T-cell (primary cell): ENCODE measurements around the gene ARL4A. TPM values are rescaled to one million over a fixed set of nuclear protein-coding genes. Genes with fewer than 3 reads are reported as not detected.

Experiments
- ATAC-seq, 4 experiments: fragments of 200-7000 bp in 3 of 4; fragments of 150-1000 bp in 1 of 4; cut with Tn5 transposase; replicated peaks in 1 of 4; 1 replicate in 3 of 4; 2 replicates in 1 of 4; pipeline ENCODE4 v1.10.0; 2021; ENCODE audit warnings: moderate library complexity in 3 of 4, mild to moderate bottlenecking in 2 of 4, moderate number of reproducible peaks in 1 of 4
- CTCF ChIA-PET, 2 donors: fragments of 300-600 bp; sonication (Branson Sonifier 250); formaldehyde crosslinking; loops; one replicate each; lab custom pipeline; 2022; ENCODE audit warnings: antibody characterized with exemption in 2 of 2; lab: Charles Lee
- POLR2A ChIA-PET, 2 donors: fragments of 300-600 bp; sonication (Branson Sonifier 250); formaldehyde crosslinking; loops; one replicate each; lab custom pipeline; 2022; ENCODE audit warnings: antibody characterized with exemption in 2 of 2; lab: Charles Lee
- DNase-seq, 35 experiments: peaks; one replicate each; pipeline versions ENCODE4 v3.0.0 to v3.0.0-alpha.2; 2013 to 2023
- H3K27ac ChIP-seq: one replicate; pipeline ENCODE4 v1.5.1; 2013; ENCODE audit warnings: low read length
- H3K27me3 ChIP-seq, 2 experiments: replicated peaks in 1 of 2; 1 replicate in 1 of 2; 2 replicates in 1 of 2; pipeline versions ENCODE4 v1.6.1 to v1.7.0; 2013; ENCODE audit warnings: low read length in 1 of 2, mixed read lengths in 1 of 2; ENCODE audit not compliant: control insufficient read depth in 2 of 2, insufficient read depth in 2 of 2; ENCODE audit errors: extremely low read depth in 1 of 2
- H3K36me3 ChIP-seq, 2 donors: 1 replicate in 1 of 2; 2 replicates in 1 of 2; pipeline versions ENCODE4 v1.6.1 to v1.7.0; 2013; ENCODE audit warnings: low read length in 1 of 2; ENCODE audit not compliant: control insufficient read depth in 2 of 2, insufficient read depth in 1 of 2; ENCODE audit errors: extremely low read depth in 1 of 2
- H3K4me1 ChIP-seq, 2 experiments: 1 replicate in 1 of 2; 2 replicates in 1 of 2; pipeline versions ENCODE4 v1.6.1 to v1.7.0; 2013; ENCODE audit warnings: low read length in 2 of 2, mixed read lengths in 1 of 2; ENCODE audit not compliant: insufficient read depth in 2 of 2, control insufficient read depth in 1 of 2; ENCODE audit errors: extremely low read depth in 1 of 2
- H3K4me3 ChIP-seq, 2 donors: 1 replicate in 1 of 2; 2 replicates in 1 of 2; pipeline versions ENCODE4 v1.5.1 to v1.7.0; 2013; ENCODE audit warnings: mild to moderate bottlenecking in 2 of 2, low read length in 1 of 2, moderate library complexity in 1 of 2; ENCODE audit not compliant: control insufficient read depth in 1 of 2; ENCODE audit errors: extremely low read depth in 1 of 2
- H3K9me3 ChIP-seq: 2 replicates; pipeline ENCODE4 v1.7.0; 2013
- H3K27ac Mint-ChIP-seq, 2 donors: one replicate each; pipeline ENCODE4 v1.8.0; 2020 to 2021; ENCODE audit warnings: mild to moderate bottlenecking in 2 of 2, mixed read lengths in 2 of 2
- H3K27me3 Mint-ChIP-seq, 2 donors: one replicate each; pipeline ENCODE4 v1.8.0; 2021 to 2022; ENCODE audit warnings: mixed read lengths in 2 of 2
- H3K36me3 Mint-ChIP-seq: one replicate; pipeline ENCODE4 v1.8.0; 2021; ENCODE audit warnings: mixed read lengths
- H3K4me1 Mint-ChIP-seq, 3 donors: one replicate each; pipeline ENCODE4 v1.8.0; 2020 to 2022; ENCODE audit warnings: mixed read lengths in 3 of 3, mild to moderate bottlenecking in 1 of 3
- H3K4me3 Mint-ChIP-seq, 3 donors: one replicate each; pipeline ENCODE4 v1.8.0; 2020 to 2022; ENCODE audit warnings: mild to moderate bottlenecking in 3 of 3, mixed read lengths in 3 of 3, moderate library complexity in 3 of 3
- H3K9me3 Mint-ChIP-seq, 3 donors: one replicate each; pipeline ENCODE4 v1.8.0; 2020 to 2022; ENCODE audit warnings: mixed read lengths in 3 of 3
- WGBS: methylation state at CpG from one replicate; pipeline ENCODE4 v1.1.5; 2013; ENCODE audit warnings: missing lambda C conversion rate; ENCODE audit not compliant: insufficient coverage; 5-methylcytosine and 5-hydroxymethylcytosine counted together
- total RNA-seq, 35 experiments: library from RNA in 6 of 35; stranded (reverse) in 6 of 35; fragments of 120-200 nt in 1 of 35; gene quantifications; one replicate each; pipeline versions ENCODE4 v1.2.1 to v1.2.4 and lab custom pipeline; 2013 to 2026

The ARL4A gene
- total RNA-seq, 5 donors from 2014 or later (not counting 1 experiment from before 2014, with no cell fraction given) = 7.0 to 98.2 (median 13.6) TPM

- Histone ChIP-seq H3K36me3 (no peaks in the 10 kb centered on the region), H3K9me3 (no peaks in the 10 kb centered on the region), H3K27ac (no peak overlapping the region), H3K4me3 (no peak overlapping the region), H3K4me1 (peaks cover 8 to 13% of the 10 kb centered on the region in 2 experiments), H3K27me3 (no peaks in the 10 kb centered on the region)
- Mint-ChIP-seq H3K4me1 (peaks cover 9 to 36% (median 21%) of the 10 kb centered on the region in 3 donors), H3K4me3 (no peak overlapping the region), H3K36me3 (no peaks in the 10 kb centered on the region), H3K9me3 (no peaks in the 10 kb centered on the region), H3K27ac (no peak overlapping the region), H3K27me3 (no peaks in the 10 kb centered on the region)
- ATAC-seq (no peak), DNase-seq (no peak)
- ChIA-PET CTCF (interaction anchor here in 1 of 2 donors (0.5 kb wide), 2 partner anchors 31 to 39 kb away, joined by 3 to 4 read pairs; no protein-coding TSS in a partner anchor), POLR2A (no interaction called here)
- WGBS = 100% methylated on average over 1 of the region's 3 CpGs
Measured at GRCh38 chr7:12716722-12717121, 29.3 kb downstream of the ARL4A start.

- DNase-seq (no peak), ATAC-seq (no peak)
- Mint-ChIP-seq H3K4me1 (peaks cover 9 to 45% (median 27%) of the 10 kb centered on the region in 3 donors), H3K9me3 (no peaks in the 10 kb centered on the region), H3K36me3 (no peaks in the 10 kb centered on the region), H3K27me3 (no peaks in the 10 kb centered on the region), H3K4me3 (no peak overlapping the region), H3K27ac (peak overlapping the region in 1 of 2 donors; percentile 34)
- no peaks in the 10 kb centered on the region for H3K9me3 ChIP-seq
- ChIA-PET POLR2A (interaction anchor here in 1 of 2 donors (0.6 kb wide), 1 partner anchor 25 kb away, joined by 3 read pairs; no protein-coding TSS in a partner anchor), CTCF (no interaction called here)
- H3K27me3 ChIP-seq = no peaks in the 10 kb centered on the region
- no peak overlapping the region for H3K4me3 ChIP-seq
- no peak overlapping the region for H3K27ac ChIP-seq
- no peaks in the 10 kb centered on the region for H3K36me3 ChIP-seq
- 100% methylated on average over 1 of the region's 5 CpGs for WGBS
- H3K4me1 ChIP-seq = peaks cover 8 to 13% of the 10 kb centered on the region in 2 experiments
Measured at GRCh38 chr7:12719141-12719919, 31.9 kb downstream of the ARL4A start.

GRCh38 chr7:12719981-12720865 is 32.8 kb downstream of the ARL4A start:
- ChIA-PET POLR2A (interaction anchor here in 1 of 2 donors (0.6 kb wide), 1 partner anchor 24 kb away, joined by 3 read pairs; no protein-coding TSS in a partner anchor), CTCF (no interaction called here)
- Histone ChIP-seq H3K36me3 (no peaks in the 10 kb centered on the region), H3K4me3 (no peak overlapping the region), H3K4me1 (peaks cover 8 to 12% of the 10 kb centered on the region in 2 experiments), H3K9me3 (no peaks in the 10 kb centered on the region), H3K27ac (no peak overlapping the region), H3K27me3 (no peaks in the 10 kb centered on the region)
- no peaks in the 10 kb centered on the region for H3K9me3 Mint-ChIP-seq
- no peaks in the 10 kb centered on the region for H3K27me3 Mint-ChIP-seq
- no peak for ATAC-seq
- peak overlapping the region in 1 of 2 donors; percentile 64 for H3K27ac Mint-ChIP-seq
- 100% methylated on average over 3 of the region's 17 CpGs for WGBS
- DNase-seq = no peak
- no peaks in the 10 kb centered on the region for H3K36me3 Mint-ChIP-seq
- H3K4me3 Mint-ChIP-seq = no peak overlapping the region
- peaks cover 8 to 41% (median 25%) of the 10 kb centered on the region in 3 donors for H3K4me1 Mint-ChIP-seq

GRCh38 chr7:12721286-12721830 is 33.9 kb downstream of the ARL4A start:
- H3K27ac ChIP-seq = no peak overlapping the region
- no peaks in the 10 kb centered on the region for H3K9me3 Mint-ChIP-seq
- CTCF ChIA-PET = no interaction called here

GRCh38 chr7:12722136-12722535 is 34.7 kb downstream of the ARL4A start:
- CTCF ChIA-PET = interaction anchor here in 1 of 2 donors (0.5 kb wide), 1 partner anchor 23 kb away, joined by 5 read pairs; no protein-coding TSS in a partner anchor
- H3K27me3 ChIP-seq = no peaks in the 10 kb centered on the region
- no peaks in the 10 kb centered on the region for H3K4me1 ChIP-seq
- no peak for DNase-seq
- H3K9me3 ChIP-seq = no peaks in the 10 kb centered on the region
- no peaks in the 10 kb centered on the region for H3K36me3 Mint-ChIP-seq
- no CpG with 5 or more reads among the region's 2 CpGs for WGBS
- H3K27me3 Mint-ChIP-seq = peaks cover 0 to 3% of the 10 kb centered on the region in 2 donors
- no peak overlapping the region for H3K27ac Mint-ChIP-seq
- no peak for ATAC-seq
- H3K9me3 Mint-ChIP-seq = no peaks in the 10 kb centered on the region
- H3K27ac ChIP-seq = no peak overlapping the region
- POLR2A ChIA-PET = no interaction called here
- no peaks in the 10 kb centered on the region for H3K36me3 ChIP-seq
- H3K4me3 Mint-ChIP-seq = no peak overlapping the region
- peaks cover 0 to 26% (median 12%) of the 10 kb centered on the region in 3 donors for H3K4me1 Mint-ChIP-seq
- H3K4me3 ChIP-seq = no peak overlapping the region

More at GRCh38 chr7:12721286-12721830, 33.9 kb downstream of the ARL4A start:
- POLR2A ChIA-PET = no interaction called here
- Mint-ChIP-seq H3K27ac (no peak overlapping the region), H3K36me3 (no peaks in the 10 kb centered on the region), H3K4me1 (peaks cover 0 to 30% (median 14%) of the 10 kb centered on the region in 3 donors), H3K4me3 (no peak overlapping the region), H3K27me3 (peaks cover 0 to 3% of the 10 kb centered on the region in 2 donors)
- Histone ChIP-seq H3K9me3 (no peaks in the 10 kb centered on the region), H3K4me1 (peaks cover 1 to 2% of the 10 kb centered on the region in 2 experiments), H3K27me3 (no peaks in the 10 kb centered on the region), H3K4me3 (no peak overlapping the region), H3K36me3 (no peaks in the 10 kb centered on the region)
- DNase-seq (no peak), ATAC-seq (no peak)
- WGBS = 89% methylated on average over 3 of the region's 6 CpGs
